ENCODE data around the gene GPR62. TPM values are rescaled to one million over a fixed set of nuclear protein-coding genes. Genes with fewer than 3 reads are reported as not detected.

GPR62 gene
- total RNA-seq, 1 experiment from 2014 or later = not detected

DNA sequence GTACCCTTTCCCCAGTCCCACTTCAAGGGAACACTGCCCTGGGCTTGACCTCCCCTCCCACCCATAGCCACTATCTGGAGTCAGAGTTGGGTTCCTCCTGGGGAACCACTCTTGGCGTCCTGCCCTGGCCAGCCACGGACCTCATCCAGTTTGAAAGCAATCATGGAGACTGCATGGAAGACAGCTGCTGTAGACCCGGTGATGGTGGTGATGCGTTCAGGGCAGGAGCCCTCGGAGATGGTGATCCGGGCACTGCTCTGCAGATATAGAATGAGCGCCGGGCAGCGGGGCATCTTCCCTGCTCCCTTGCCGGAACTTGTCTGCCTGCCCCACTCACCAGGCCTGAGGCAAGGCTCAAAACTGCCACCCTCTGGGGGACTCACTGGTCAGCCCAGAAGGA, 5.2 kb downstream of the GPR62 start:
- intact Hi-C loops (cut with micrococcal nuclease) = no loop called here
- no TSS peak for BruUV-seq (replicated peaks)
- CTCF ChIA-PET = no interaction called here

DNA sequence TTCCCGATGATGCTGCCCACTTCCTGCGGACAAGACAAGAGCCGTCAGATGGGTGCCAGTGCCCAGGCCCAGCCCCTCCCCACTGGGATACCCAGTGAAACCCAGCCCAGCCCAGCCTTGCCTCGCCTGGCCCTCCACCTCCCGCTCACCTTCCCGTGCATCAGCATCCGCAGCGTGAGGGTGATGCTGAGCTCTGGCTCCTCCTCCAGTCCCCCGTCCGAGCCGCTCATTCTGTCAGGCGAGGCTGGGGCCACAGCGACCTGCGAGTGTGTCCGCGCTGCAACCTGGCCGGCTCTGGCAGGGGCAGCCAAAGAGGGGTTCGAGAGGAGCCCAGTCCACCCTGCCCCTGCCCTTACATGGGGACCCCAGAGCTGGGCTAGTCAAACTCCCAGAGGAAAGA, 5.8 kb downstream of the GPR62 start:
- Histone ChIP-seq H3K9ac (ENCODE audit: low read length) (no peak overlapping the region), H3F3A (ENCODE audit: low read length, unreplicated experiment) (no peaks in the 10 kb centered on the region), H3K36me3 (ENCODE audit: low read depth, low read length) (no peaks in the 10 kb centered on the region), H3K9me2 (replicated peaks; ENCODE audit: low read length) (no peaks in the 10 kb centered on the region), H4K20me1 (ENCODE audit: low read length) (no peaks in the 10 kb centered on the region), H3K4me2 (ENCODE audit: low read length) (no peak overlapping the region), H3K4me1 (ENCODE audit: insufficient read depth, low read length) (no peaks in the 10 kb centered on the region), H3K4me3 (ENCODE audit: low read length) (no peak overlapping the region), H3K27ac (ENCODE audit: low read length) (no peak overlapping the region), H3K27me3 (ENCODE audit: low read length) (no peaks in the 10 kb centered on the region), H3K9me3 (ENCODE audit: low read length) (no peaks in the 10 kb centered on the region), H2AFZ (ENCODE audit: low read length) (no peak overlapping the region), H3K79me2 (ENCODE audit: low read length) (no peaks in the 10 kb centered on the region)
- ChIA-PET POLR2A (ENCODE audit: unreplicated experiment) (no interaction called here), CTCF (no interaction called here)
- DNase-seq (no peak), ATAC-seq (no peak)
- no TSS peak for BruUV-seq (replicated peaks)
- intact Hi-C loops (cut with micrococcal nuclease) = no loop called here
- TF ChIP-seq, protein P1, sequence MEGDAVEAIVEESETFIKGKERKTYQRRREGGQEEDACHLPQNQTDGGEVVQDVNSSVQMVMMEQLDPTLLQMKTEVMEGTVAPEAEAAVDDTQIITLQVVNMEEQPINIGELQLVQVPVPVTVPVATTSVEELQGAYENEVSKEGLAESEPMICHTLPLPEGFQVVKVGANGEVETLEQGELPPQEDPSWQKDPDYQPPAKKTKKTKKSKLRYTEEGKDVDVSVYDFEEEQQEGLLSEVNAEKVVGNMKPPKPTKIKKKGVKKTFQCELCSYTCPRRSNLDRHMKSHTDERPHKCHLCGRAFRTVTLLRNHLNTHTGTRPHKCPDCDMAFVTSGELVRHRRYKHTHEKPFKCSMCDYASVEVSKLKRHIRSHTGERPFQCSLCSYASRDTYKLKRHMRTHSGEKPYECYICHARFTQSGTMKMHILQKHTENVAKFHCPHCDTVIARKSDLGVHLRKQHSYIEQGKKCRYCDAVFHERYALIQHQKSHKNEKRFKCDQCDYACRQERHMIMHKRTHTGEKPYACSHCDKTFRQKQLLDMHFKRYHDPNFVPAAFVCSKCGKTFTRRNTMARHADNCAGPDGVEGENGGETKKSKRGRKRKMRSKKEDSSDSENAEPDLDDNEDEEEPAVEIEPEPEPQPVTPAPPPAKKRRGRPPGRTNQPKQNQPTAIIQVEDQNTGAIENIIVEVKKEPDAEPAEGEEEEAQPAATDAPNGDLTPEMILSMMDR (conservative IDR thresholded peaks at IDR 0.05; ENCODE audit: low read depth, low read length) = no peak
- TF ChIP-seq EZH2 (IDR thresholded peaks at IDR 0.05; ENCODE audit: low read length, unreplicated experiment) = no peak
- TF ChIP-seq EZH2phosphoT487 (IDR thresholded peaks at IDR 0.05; ENCODE audit: borderline replicate concordance, low read length) = no peak

More for the DNA sequence above, 5.2 kb downstream of the GPR62 start:
- Histone ChIP-seq H3K4me3 (ENCODE audit: low read length) (no peak overlapping the region), H3F3A (ENCODE audit: low read length, unreplicated experiment) (no peaks in the 10 kb centered on the region), H4K20me1 (ENCODE audit: low read length) (no peaks in the 10 kb centered on the region), H3K27me3 (ENCODE audit: low read length) (no peaks in the 10 kb centered on the region), H3K36me3 (ENCODE audit: low read depth, low read length) (no peaks in the 10 kb centered on the region), H3K4me1 (ENCODE audit: insufficient read depth, low read length) (no peaks in the 10 kb centered on the region), H3K4me2 (ENCODE audit: low read length) (no peak overlapping the region), H3K9ac (ENCODE audit: low read length) (no peak overlapping the region), H3K27ac (ENCODE audit: low read length) (no peak overlapping the region), H3K79me2 (ENCODE audit: low read length) (no peaks in the 10 kb centered on the region), H3K9me2 (replicated peaks; ENCODE audit: low read length) (no peaks in the 10 kb centered on the region), H2AFZ (ENCODE audit: low read length) (no peak overlapping the region), H3K9me3 (ENCODE audit: low read length) (no peaks in the 10 kb centered on the region)
- DNase-seq (no peak), ATAC-seq (no peak)
- POLR2A ChIA-PET (ENCODE audit: unreplicated experiment) = no interaction called here
- TF ChIP-seq, protein P1 (conservative IDR thresholded peaks at IDR 0.05; ENCODE audit: low read depth, low read length) = no peak
- TF ChIP-seq EZH2phosphoT487 (IDR thresholded peaks at IDR 0.05; ENCODE audit: borderline replicate concordance, low read length) (no peak), EZH2 (IDR thresholded peaks at IDR 0.05; ENCODE audit: low read length, unreplicated experiment) (no peak)

DNA sequence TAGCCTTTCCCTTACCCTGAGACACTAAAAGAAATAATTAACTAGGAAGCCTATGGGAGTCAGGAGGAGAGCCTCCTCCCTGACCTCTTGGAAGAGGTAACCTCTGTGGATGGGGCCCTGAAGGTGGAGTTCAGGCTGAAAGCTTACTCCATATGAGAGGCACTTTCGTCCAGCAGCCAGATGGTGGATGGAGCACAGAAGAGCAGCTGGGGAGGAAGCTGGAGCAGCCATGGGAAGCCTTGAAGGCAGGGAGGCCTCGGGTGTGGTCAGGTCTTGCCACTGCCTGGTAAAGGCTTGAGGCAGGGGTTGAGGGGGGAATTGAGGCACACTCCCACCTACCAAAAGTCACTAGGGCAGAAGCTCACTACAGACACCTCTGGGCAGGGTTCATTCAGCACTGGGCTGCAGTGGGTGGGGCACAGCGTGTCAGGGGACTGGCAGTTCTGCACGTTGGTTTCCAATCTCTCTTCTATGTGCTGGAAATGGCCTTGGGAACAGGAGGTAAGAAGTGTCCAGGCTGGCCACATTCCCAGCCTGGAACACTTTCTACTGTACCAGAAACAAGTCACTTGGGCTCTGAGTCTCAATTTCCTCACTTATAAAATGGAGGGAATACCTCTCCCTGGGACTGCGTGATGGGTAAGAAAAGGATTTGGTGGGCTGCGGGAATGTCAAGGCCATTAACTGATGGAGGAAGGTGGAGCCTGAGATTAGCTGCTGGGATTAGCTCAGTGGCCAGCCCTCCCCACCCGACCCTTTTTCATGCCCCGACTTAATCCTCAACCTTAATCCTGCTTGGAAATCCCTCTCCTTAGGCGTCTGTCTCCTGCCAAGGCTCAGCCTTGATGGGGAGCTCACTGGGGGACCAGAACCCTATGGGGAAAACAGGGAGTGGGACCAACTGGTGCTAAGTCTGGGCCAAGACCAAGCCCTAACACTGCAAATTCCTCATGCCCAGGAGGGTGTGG, 6.7 kb downstream of the GPR62 start:
- no TSS peak for BruUV-seq (replicated peaks)
- Histone ChIP-seq H3K79me2 (ENCODE audit: low read length) (no peaks in the 10 kb centered on the region), H3K4me1 (ENCODE audit: insufficient read depth, low read length) (peaks cover 6% of the 10 kb centered on the region), H3K27me3 (ENCODE audit: low read length) (no peaks in the 10 kb centered on the region), H3K27ac (ENCODE audit: low read length) (no peak overlapping the region), H2AFZ (ENCODE audit: low read length) (no peak overlapping the region), H3K9ac (ENCODE audit: low read length) (no peak overlapping the region), H3F3A (ENCODE audit: low read length, unreplicated experiment) (no peaks in the 10 kb centered on the region), H3K36me3 (ENCODE audit: low read depth, low read length) (no peaks in the 10 kb centered on the region), H3K4me3 (ENCODE audit: low read length) (no peak overlapping the region), H4K20me1 (ENCODE audit: low read length) (no peaks in the 10 kb centered on the region), H3K4me2 (ENCODE audit: low read length) (no peak overlapping the region), H3K9me3 (ENCODE audit: low read length) (no peaks in the 10 kb centered on the region), H3K9me2 (replicated peaks; ENCODE audit: low read length) (no peaks in the 10 kb centered on the region)
- no peak for DNase-seq
- ATAC-seq = no peak
- ChIA-PET CTCF (no interaction called here), POLR2A (ENCODE audit: unreplicated experiment) (no interaction called here)
- TF ChIP-seq EZH2phosphoT487 (IDR thresholded peaks at IDR 0.05; ENCODE audit: borderline replicate concordance, low read length) (no peak), EZH2 (IDR thresholded peaks at IDR 0.05; ENCODE audit: low read length, unreplicated experiment) (no peak)
- TF ChIP-seq, protein P1 (conservative IDR thresholded peaks at IDR 0.05; ENCODE audit: low read depth, low read length) = no peak
- intact Hi-C loops (cut with micrococcal nuclease) = no loop called here
